Small intestine (tissue), 7 donors: ENCODE data around the gene EFR3B. TPM values are rescaled to one million over a fixed set of nuclear protein-coding genes. Genes with fewer than 3 reads are reported as not detected.

Experiments
- DNase-seq, 2 donors: peaks; one replicate each; pipeline versions ENCODE4 v3.0.0 to v3.0.0-alpha.2; 2013
- FAIRE-seq: peaks from 2 replicates; lab custom pipeline; 2012; peaks lifted over from hg19 to GRCh38; lab: Jason Lieb, UNC
- H3K27ac ChIP-seq, 3 donors: one replicate each; pipeline ENCODE4 v1.5.1; 2013; ENCODE audit warnings: low read length in 2 of 3, mild to moderate bottlenecking in 2 of 3, control low read depth in 1 of 3, inconsistent platforms in 1 of 3, low read depth in 1 of 3, moderate library complexity in 1 of 3
- H3K27me3 ChIP-seq, 3 donors: one replicate each; pipeline ENCODE4 v1.6.1; 2013; ENCODE audit warnings: low read length in 3 of 3, inconsistent platforms in 1 of 3; ENCODE audit not compliant: control insufficient read depth in 3 of 3, insufficient read depth in 3 of 3
- H3K36me3 ChIP-seq, 3 donors: one replicate each; pipeline ENCODE4 v1.6.1; 2013; ENCODE audit warnings: low read length in 3 of 3, inconsistent platforms in 1 of 3, low read depth in 1 of 3, mild to moderate bottlenecking in 1 of 3, moderate library complexity in 1 of 3; ENCODE audit not compliant: control insufficient read depth in 3 of 3, insufficient read depth in 2 of 3
- H3K4me1 ChIP-seq, 3 donors: one replicate each; pipeline ENCODE4 v1.6.1; 2013; ENCODE audit warnings: low read length in 2 of 3, inconsistent platforms in 1 of 3, low read depth in 1 of 3, mild to moderate bottlenecking in 1 of 3, moderate library complexity in 1 of 3; ENCODE audit not compliant: control insufficient read depth in 3 of 3, insufficient read depth in 2 of 3
- H3K4me3 ChIP-seq, 3 donors: one replicate each; pipeline ENCODE4 v1.5.1; 2013; ENCODE audit warnings: low read length in 3 of 3, control low read depth in 1 of 3, inconsistent platforms in 1 of 3, low read depth in 1 of 3, mild to moderate bottlenecking in 1 of 3, moderate library complexity in 1 of 3
- H3K9me3 ChIP-seq, 2 donors: one replicate each; pipeline ENCODE4 v1.6.1; 2013; ENCODE audit warnings: low read depth in 1 of 2, low read length in 1 of 2; ENCODE audit not compliant: control insufficient read depth in 2 of 2, insufficient read depth in 1 of 2
- WGBS, 3 donors: extraction: QIAGEN DNeasy Blood & Tissue Kit; methylation state at CpG; one replicate each; pipeline ENCODE4 v1.1.7; 2013; 5-methylcytosine and 5-hydroxymethylcytosine counted together
- polyA plus RNA-seq, 4 donors: library from polyadenylated mRNA; stranded (reverse) in 3 of 4; unstranded in 1 of 4; fragments of 200-250 nt in 3 of 4; fragments of 120-200 nt in 1 of 4; gene quantifications; one replicate each; pipeline versions ENCODE4 v1.2.1 to v1.2.3, GENCODE V29; 2013
- donor health status: healthy with polysubstance abuse.
- donor health status: control.
- donor health status: control.
- donor health status: Bipolar disorder and iron deficiency.
- donor health status: healthy.

Gene EFR3B
- polyA plus RNA-seq, 4 donors = 0.88 to 3.0 TPM; not detected in 2

GRCh38 chr2:25169073-25169470 lies 127.2 kb downstream of the EFR3B start:
- Histone ChIP-seq H3K27ac (no peak overlapping the region), H3K4me3 (no peak overlapping the region), H3K4me1 (peaks cover 0 to 8% (median 0%) of the 10 kb centered on the region in 3 donors), H3K27me3 (peaks cover 0 to 61% (median 15%) of the 10 kb centered on the region in 3 donors), H3K9me3 (no peaks in the 10 kb centered on the region), H3K36me3 (no peaks in the 10 kb centered on the region)
- WGBS, 3 donors = 36 to 63% (median 37%) methylated on average over 2 of the region's 2 CpGs
- DNase-seq (no peak), FAIRE-seq (no peak)

DNA sequence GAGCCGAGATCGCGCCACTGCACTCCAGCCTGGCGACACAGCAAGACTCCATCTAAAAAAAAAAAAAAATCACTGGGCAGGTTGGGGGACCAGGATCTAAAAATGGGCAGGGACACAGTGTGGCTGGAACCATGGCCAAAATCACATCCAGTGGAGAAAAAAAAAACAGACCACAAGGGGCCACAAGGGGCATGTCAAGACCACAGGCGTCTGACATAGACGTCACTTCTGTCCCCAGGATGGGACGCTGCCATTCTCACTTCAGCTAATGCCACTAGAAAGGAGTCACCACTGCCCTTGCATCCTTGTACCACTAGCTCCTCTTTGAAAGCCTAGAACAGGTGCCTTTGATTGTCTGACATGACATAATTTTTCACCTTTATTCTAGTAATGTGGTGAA lies 129.0 kb downstream of the EFR3B start:
- DNase-seq (no peak), FAIRE-seq (no peak)
- Histone ChIP-seq H3K27ac (no peak overlapping the region), H3K9me3 (no peaks in the 10 kb centered on the region), H3K4me3 (no peak overlapping the region), H3K27me3 (peaks cover 0 to 49% (median 15%) of the 10 kb centered on the region in 3 donors), H3K4me1 (peaks cover 0 to 8% (median 0%) of the 10 kb centered on the region in 3 donors), H3K36me3 (no peaks in the 10 kb centered on the region)
- WGBS, 3 donors = 84 to 86% (median 85%) methylated on average over 7 of the region's 7 CpGs

DNA sequence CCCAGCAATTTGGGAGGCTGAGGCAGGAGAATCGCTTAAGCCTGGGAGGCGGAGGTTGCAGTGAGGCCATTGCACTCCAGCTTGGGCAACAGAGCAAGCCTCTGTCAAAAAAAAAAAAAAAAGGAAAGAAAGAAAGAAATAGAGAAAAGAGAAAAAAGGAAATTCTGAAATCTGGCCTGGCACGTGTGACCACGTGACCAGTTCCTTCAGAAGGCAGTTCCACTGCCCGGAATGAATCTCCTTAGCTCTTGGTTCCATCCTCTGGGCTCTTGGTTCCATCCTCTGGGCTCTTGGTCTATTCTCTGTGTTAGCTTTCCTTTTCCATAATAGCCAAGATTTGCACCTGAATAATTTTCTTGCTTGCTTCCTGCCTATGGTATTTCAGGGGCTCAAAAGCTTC lies 131.8 kb downstream of the EFR3B start:
- no peak for DNase-seq
- no peak for FAIRE-seq
- no peaks in the 10 kb centered on the region for H3K9me3 ChIP-seq
- no peaks in the 10 kb centered on the region for H3K36me3 ChIP-seq
- WGBS, 3 donors = 82 to 90% (median 84%) methylated on average over 5 of the region's 5 CpGs
- peaks cover 0 to 23% (median 3%) of the 10 kb centered on the region in 3 donors for H3K27me3 ChIP-seq
- no peak overlapping the region for H3K4me3 ChIP-seq
- H3K4me1 ChIP-seq = peaks cover 0 to 6% (median 0%) of the 10 kb centered on the region in 3 donors
- no peak overlapping the region for H3K27ac ChIP-seq

- no peak for DNase-seq
- H3K9me3 ChIP-seq = no peaks in the 10 kb centered on the region
- no peaks in the 10 kb centered on the region for H3K36me3 ChIP-seq
- peaks cover 0 to 17% (median 0%) of the 10 kb centered on the region in 3 donors for H3K27me3 ChIP-seq
- no peak overlapping the region for H3K27ac ChIP-seq
- no peak for FAIRE-seq
- 54 to 80% (median 58%) methylated on average over 6 of the region's 6 CpGs for WGBS, 3 donors
- peaks cover 0 to 5% (median 0%) of the 10 kb centered on the region in 3 donors for H3K4me1 ChIP-seq
- H3K4me3 ChIP-seq = no peak overlapping the region
Measured at GRCh38 chr2:25174192-25174861, 132.5 kb downstream of the EFR3B start.

- H3K27me3 ChIP-seq = peaks cover 0 to 2% (median 0%) of the 10 kb centered on the region in 3 donors
- DNase-seq = no peak
- H3K9me3 ChIP-seq = no peaks in the 10 kb centered on the region
- FAIRE-seq = no peak
- 78 to 86% (median 81%) methylated on average over 6 of the region's 6 CpGs for WGBS, 3 donors
- H3K27ac ChIP-seq = no peak overlapping the region
- H3K36me3 ChIP-seq = no peaks in the 10 kb centered on the region
- H3K4me3 ChIP-seq = no peak overlapping the region
- H3K4me1 ChIP-seq = peaks cover 0 to 5% (median 0%) of the 10 kb centered on the region in 3 donors
Measured at GRCh38 chr2:25176138-25176537, 134.3 kb downstream of the EFR3B start.

DNA sequence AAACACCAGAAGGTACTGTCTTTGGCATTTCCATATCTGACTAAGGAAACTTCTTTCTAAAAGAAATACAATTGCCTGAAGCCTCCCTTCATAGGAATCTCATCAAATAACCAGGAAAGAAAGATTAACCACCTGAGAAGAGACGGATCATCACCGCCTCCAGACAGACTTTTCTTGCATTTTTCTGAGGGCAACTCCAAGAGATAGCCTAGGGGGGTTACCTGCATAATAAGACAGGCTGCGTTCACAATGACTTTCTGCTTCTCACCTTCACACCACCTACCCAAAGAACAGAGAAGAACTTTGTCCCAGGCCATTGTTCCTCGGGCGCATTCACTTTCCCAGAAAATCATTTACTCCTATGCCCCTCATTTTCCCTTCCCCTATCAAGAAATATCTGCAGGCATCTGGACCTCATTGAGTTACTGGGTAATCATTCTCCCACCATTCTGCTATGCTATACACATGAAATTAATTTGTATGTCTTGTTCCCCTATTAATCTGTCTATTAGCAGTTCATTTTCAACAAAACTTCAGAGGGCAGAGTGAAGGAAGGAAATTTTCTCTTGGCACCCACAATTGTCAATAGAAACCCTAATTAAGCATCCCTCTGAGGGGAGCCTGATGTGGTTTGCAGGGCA lies 134.8 kb downstream of the EFR3B start:
- H3K27me3 ChIP-seq = peaks cover 0 to 2% (median 0%) of the 10 kb centered on the region in 3 donors
- H3K36me3 ChIP-seq = no peaks in the 10 kb centered on the region
- H3K4me1 ChIP-seq = peaks cover 0 to 5% (median 0%) of the 10 kb centered on the region in 3 donors
- H3K9me3 ChIP-seq = no peaks in the 10 kb centered on the region
- no peak for DNase-seq
- H3K27ac ChIP-seq = no peak overlapping the region
- no peak for FAIRE-seq
- 73 to 81% (median 75%) methylated on average over 5 of the region's 5 CpGs for WGBS, 3 donors
- no peak overlapping the region for H3K4me3 ChIP-seq

GRCh38 chr2:25177211-25177611 lies 135.3 kb downstream of the EFR3B start:
- WGBS, 3 donors = 32 to 71% (median 66%) methylated on average over 8 of the region's 8 CpGs
- Histone ChIP-seq H3K27ac (no peak overlapping the region), H3K27me3 (peaks cover 0 to 2% (median 0%) of the 10 kb centered on the region in 3 donors), H3K4me1 (peaks cover 0 to 5% (median 0%) of the 10 kb centered on the region in 3 donors), H3K9me3 (no peaks in the 10 kb centered on the region), H3K4me3 (no peak overlapping the region), H3K36me3 (no peaks in the 10 kb centered on the region)
- DNase-seq = peak in 1 of 2 donors; percentile 34
- FAIRE-seq = no peak

DNA sequence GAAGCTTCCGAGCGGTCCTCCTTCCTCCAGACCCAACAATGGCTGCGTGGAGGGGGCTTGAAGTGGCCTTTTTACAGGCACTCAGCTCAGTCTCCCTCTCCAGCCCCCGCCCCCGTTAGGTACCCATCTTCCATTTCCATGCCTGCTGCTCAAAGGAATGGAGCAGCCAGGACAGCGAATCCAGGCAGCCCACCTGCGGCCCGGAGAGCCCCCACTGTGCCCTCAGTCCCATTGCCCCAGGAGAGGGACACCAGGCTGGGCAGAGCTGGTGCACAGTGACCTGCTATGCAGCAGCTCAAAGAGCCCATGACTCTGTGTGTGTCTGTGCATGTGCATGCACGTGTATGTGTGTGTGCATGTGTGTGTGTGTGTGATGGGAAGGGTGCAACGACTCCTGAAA lies 137.1 kb downstream of the EFR3B start:
- Histone ChIP-seq H3K36me3 (no peaks in the 10 kb centered on the region), H3K27me3 (peaks cover 0 to 2% (median 0%) of the 10 kb centered on the region in 3 donors), H3K4me3 (no peak overlapping the region), H3K9me3 (no peaks in the 10 kb centered on the region), H3K4me1 (peaks cover 0 to 5% (median 0%) of the 10 kb centered on the region in 3 donors), H3K27ac (no peak overlapping the region)
- no peak for DNase-seq
- FAIRE-seq = no peak
- WGBS, 3 donors = 85 to 87% (median 87%) methylated on average over 9 to 10 of the region's 10 CpGs
